Hepatocyte (in vitro differentiated cells): Measurements from ENCODE around the gene STMN3. TPM values are rescaled to one million over a fixed set of nuclear protein-coding genes. Genes with fewer than 3 reads are reported as not detected.
"Not testable (repeated sequence)": the region's sequence is repeated elsewhere in the genome, so short reads cannot be mapped to it uniquely, and the experiment has no call there.

ENCODE experiments used
- DNase-seq: peaks from one replicate; pipeline ENCODE4 v3.0.0-alpha.2; 2016; ENCODE audit warnings: low spot score
- H2AFZ ChIP-seq: fragments of 200-600 bp; sonication (generic); 2 replicates; pipeline ENCODE4 v1.6.0; 2016; ENCODE audit warnings: antibody characterized with exemption, mild to moderate bottlenecking
- H3K27ac ChIP-seq: fragments of 200-600 bp; sonication (generic); 2 replicates; pipeline ENCODE4 v1.5.1; 2016; ENCODE audit warnings: mild to moderate bottlenecking
- H3K27me3 ChIP-seq: fragments of 200-600 bp; sonication (generic); 2 replicates; pipeline ENCODE4 v1.6.1; 2016
- H3K36me3 ChIP-seq: fragments of 200-600 bp; sonication (generic); replicated peaks from 2 replicates; pipeline ENCODE4 v1.5.1; 2016; ENCODE audit warnings: low read depth; ENCODE audit not compliant: insufficient read depth
- H3K4me1 ChIP-seq: fragments of 200-600 bp; sonication (generic); 2 replicates; pipeline ENCODE4 v1.5.1; 2016; ENCODE audit warnings: mild to moderate bottlenecking, moderate library complexity; ENCODE audit not compliant: insufficient read depth
- H3K4me2 ChIP-seq: fragments of 200-600 bp; sonication (generic); 2 replicates; pipeline ENCODE4 v1.6.0; 2016
- H3K4me3 ChIP-seq: fragments of 200-600 bp; sonication (generic); 2 replicates; pipeline ENCODE4 v1.5.1; 2016; ENCODE audit warnings: mild to moderate bottlenecking
- H3K79me2 ChIP-seq: fragments of 200-600 bp; sonication (generic); 2 replicates; pipeline ENCODE4 v1.6.0; 2017; ENCODE audit warnings: mild to moderate bottlenecking
- H3K9me2 ChIP-seq: fragments of 200-600 bp; sonication (generic); replicated peaks from 2 replicates; pipeline ENCODE4 v1.6.0; 2017; ENCODE audit warnings: mild to moderate bottlenecking; ENCODE audit not compliant: insufficient read depth
- H3K9me3 ChIP-seq: fragments of 200-600 bp; sonication (generic); 2 replicates; pipeline ENCODE4 v1.5.1; 2016; ENCODE audit warnings: low read depth, mild to moderate bottlenecking
- H4K20me1 ChIP-seq: fragments of 200-600 bp; sonication (generic); 2 replicates; pipeline ENCODE4 v1.6.0; 2016; ENCODE audit warnings: mild to moderate bottlenecking; ENCODE audit not compliant: insufficient read depth, poor library complexity, severe bottlenecking
- CTCF ChIP-seq: fragments of 200-600 bp; sonication (generic); IDR thresholded peaks from 2 replicates; pipeline ENCODE4 v1.5.1; 2016; ENCODE audit warnings: antibody characterized with exemption, mild to moderate bottlenecking; ENCODE audit not compliant: poor library complexity
- EZH2 ChIP-seq: fragments of 200-600 bp; sonication (generic); IDR thresholded peaks from 2 replicates; pipeline ENCODE4 v1.6.1; 2016; ENCODE audit warnings: antibody characterized with exemption, mild to moderate bottlenecking, borderline replicate concordance
- EZH2phosphoT487 ChIP-seq: fragments of 200-600 bp; sonication (generic); IDR thresholded peaks from one replicate; pipeline ENCODE4 v1.6.1; 2018; ENCODE audit warnings: antibody characterized with exemption, mild to moderate bottlenecking, low read depth, moderate library complexity; ENCODE audit not compliant: unreplicated experiment, severe bottlenecking
- WGBS: methylation state at CpG from one replicate; pipeline ENCODE4 v1.1.6; 2016; ENCODE audit warnings: low lambda C conversion rate; ENCODE audit errors: missing lambda C conversion rate; 5-methylcytosine and 5-hydroxymethylcytosine counted together
- polyA plus RNA-seq: library from polyadenylated mRNA; unstranded; fragments of >200 nt; fragmentation: Nextera tagmentation; extraction: Ambion mirVana; gene quantifications from 2 replicates; pipeline ENCODE4 v1.2.1, GENCODE V29; 2016
- total RNA-seq: library from RNA; depleted of rRNA; stranded (reverse); fragments of >200 nt; gene quantifications from 2 replicates; pipeline ENCODE4 v1.2.3, GENCODE V29; 2014

STMN3 gene
- total and polyA plus RNA-seq, 2 experiments from 2014 or later = 14.4 to 18.2 TPM

GRCh38 chr20:63641146-63641791 lies 12.0 kb downstream of the STMN3 start:
- H2AFZ ChIP-seq = peak overlapping the region; percentile 94
- 51% methylated on average over 20 of the region's 47 CpGs for WGBS
- TF ChIP-seq EZH2phosphoT487 = no peak
- no peak for TF ChIP-seq EZH2
- no peak for TF ChIP-seq CTCF
- peaks cover 7% of the 10 kb centered on the region for H3K4me1 ChIP-seq
- no peak for DNase-seq
- H3K9me3 ChIP-seq = no peaks in the 10 kb centered on the region
- no peaks in the 10 kb centered on the region for H3K79me2 ChIP-seq
- peak overlapping the region; percentile 63 for H3K27ac ChIP-seq
- H3K4me3 ChIP-seq = no peak overlapping the region
- H3K36me3 ChIP-seq = no peaks in the 10 kb centered on the region
- H4K20me1 ChIP-seq = no peaks in the 10 kb centered on the region
- peak overlapping the region; percentile 85 for H3K4me2 ChIP-seq
- H3K27me3 ChIP-seq = no peaks in the 10 kb centered on the region
- H3K9me2 ChIP-seq = no peaks in the 10 kb centered on the region

DNA sequence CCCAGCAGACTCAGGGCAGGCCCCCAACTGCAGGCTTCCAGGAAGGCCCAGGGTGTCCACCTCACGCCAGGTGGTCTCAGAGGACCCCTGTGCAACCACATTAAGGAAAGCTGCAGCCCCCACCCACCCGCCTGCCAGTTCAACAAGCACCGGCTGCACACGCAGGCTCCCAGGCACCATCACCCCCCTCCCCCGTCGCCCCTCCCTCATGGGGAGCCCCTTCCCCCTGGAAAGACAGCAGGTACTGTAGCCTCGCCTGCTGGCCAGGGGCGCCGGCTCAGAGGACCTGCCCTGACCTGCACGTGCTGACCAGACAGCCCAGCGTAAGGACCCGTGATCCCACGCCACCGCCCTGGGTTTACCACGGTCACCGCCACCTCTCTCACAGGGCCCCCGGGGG lies 12.5 kb downstream of the STMN3 start:
- H4K20me1 ChIP-seq, DNase-seq, H3K4me1 ChIP-seq, H3K27ac ChIP-seq, H3K9me3 ChIP-seq, H3K36me3 ChIP-seq, H3K27me3 ChIP-seq, H2AFZ ChIP-seq, H3K4me3 ChIP-seq, H3K9me2 ChIP-seq, H3K4me2 ChIP-seq, H3K79me2 ChIP-seq: not testable (repeated sequence)
- no CpG with 5 or more reads among the region's 17 CpGs for WGBS

DNA sequence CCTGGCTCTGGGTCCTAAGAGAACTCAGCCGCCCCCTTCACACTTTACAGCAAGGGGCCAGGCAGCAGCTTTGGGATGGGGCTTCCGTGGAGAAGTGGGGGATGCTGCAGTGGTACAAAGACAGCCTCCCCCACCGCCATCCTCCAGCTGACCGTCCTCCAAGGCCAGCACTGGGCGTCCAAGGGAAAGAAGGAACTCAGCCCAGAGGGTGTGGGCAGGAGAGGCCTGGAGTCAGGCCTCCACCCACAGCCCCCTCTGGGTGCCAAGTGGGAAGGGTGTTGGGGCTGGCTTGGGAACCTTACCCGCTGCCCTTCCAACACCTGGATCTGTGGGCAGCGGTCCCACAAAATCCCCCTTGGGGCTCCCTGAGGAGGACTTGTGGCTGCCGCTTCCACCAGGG lies 13.1 kb downstream of the STMN3 start:
- H3K27ac ChIP-seq = no peak overlapping the region
- H2AFZ ChIP-seq = no peak overlapping the region
- H3K36me3 ChIP-seq = no peaks in the 10 kb centered on the region
- no peaks in the 10 kb centered on the region for H3K9me3 ChIP-seq
- H4K20me1 ChIP-seq = no peaks in the 10 kb centered on the region
- H3K4me3 ChIP-seq = no peak overlapping the region
- 95% methylated on average over 7 of the region's 8 CpGs for WGBS
- H3K79me2 ChIP-seq = no peaks in the 10 kb centered on the region
- peaks cover 7% of the 10 kb centered on the region for H3K4me1 ChIP-seq
- TF ChIP-seq CTCF (no peak), EZH2phosphoT487 (no peak), EZH2 (no peak)
- no peaks in the 10 kb centered on the region for H3K27me3 ChIP-seq
- no peak for DNase-seq
- H3K4me2 ChIP-seq = no peak overlapping the region
- no peaks in the 10 kb centered on the region for H3K9me2 ChIP-seq

DNA sequence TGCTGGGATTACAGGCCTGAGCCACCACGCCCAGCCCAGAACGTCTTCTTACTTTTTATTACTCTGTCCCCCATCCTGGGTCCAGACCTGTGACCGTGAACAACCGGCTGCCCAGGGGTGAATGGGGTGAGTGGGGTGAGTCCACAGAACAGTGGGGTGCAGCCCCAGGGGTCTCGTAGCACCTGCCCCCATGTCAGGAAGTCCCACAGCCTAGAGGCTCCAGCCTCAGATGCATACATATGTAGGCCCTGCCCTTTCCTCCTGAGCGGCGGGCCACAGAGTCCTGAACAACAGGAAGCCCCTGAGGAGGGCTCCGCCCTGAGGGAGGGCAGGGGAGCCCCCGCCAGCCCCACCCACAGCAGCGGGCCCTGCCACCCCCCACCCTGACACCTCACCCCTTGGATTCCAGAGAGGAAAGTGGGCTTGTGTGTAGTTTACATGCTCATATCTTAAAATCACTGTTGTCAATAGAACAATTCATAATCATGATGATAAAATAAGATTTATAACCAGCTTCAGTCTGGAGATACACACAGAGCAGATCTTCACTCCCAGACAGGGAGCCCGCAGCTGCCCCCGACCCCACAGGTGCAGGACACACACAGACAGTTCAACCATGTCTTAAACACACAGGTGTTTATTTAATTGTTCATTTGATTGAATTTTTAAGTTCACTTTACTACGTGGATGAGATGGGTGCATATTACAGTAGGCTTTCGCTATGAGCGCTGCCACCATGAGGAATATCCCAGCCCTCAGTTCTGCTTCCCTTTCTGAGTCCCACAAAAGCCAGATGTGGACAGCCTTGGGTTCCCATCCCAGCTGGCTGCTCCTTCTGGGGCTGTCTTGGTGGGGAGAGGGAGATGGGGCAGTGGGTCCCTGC lies 13.9 kb downstream of the STMN3 start:
- Histone ChIP-seq H3K27ac (no peak overlapping the region), H4K20me1 (no peaks in the 10 kb centered on the region), H3K9me2 (no peaks in the 10 kb centered on the region), H3K4me3 (no peak overlapping the region), H2AFZ (no peak overlapping the region), H3K9me3 (no peaks in the 10 kb centered on the region), H3K27me3 (no peaks in the 10 kb centered on the region), H3K36me3 (no peaks in the 10 kb centered on the region), H3K79me2 (no peaks in the 10 kb centered on the region), H3K4me2 (no peak overlapping the region), H3K4me1 (peaks cover 7% of the 10 kb centered on the region)
- DNase-seq = no peak
- TF ChIP-seq CTCF = no peak
- no peak for TF ChIP-seq EZH2phosphoT487
- TF ChIP-seq EZH2 = no peak
- 80% methylated on average over 11 of the region's 15 CpGs for WGBS
